Muscle of leg (tissue), 11 donors: ENCODE measurements around the gene FAM181A. TPM values are rescaled to one million over a fixed set of nuclear protein-coding genes. Genes with fewer than 3 reads are reported as not detected.
A peak's percentile ranks its signal among the peaks of the same experiment; 100 is the strongest.

Source experiments
- DNase-seq: peaks from one replicate; pipeline ENCODE4 v3.0.0; 2013
- H3K27ac ChIP-seq: one replicate; pipeline ENCODE4 v1.5.1; 2013; ENCODE audit warnings: mild to moderate bottlenecking, low read length, control low read depth
- H3K27me3 ChIP-seq: one replicate; pipeline ENCODE4 v1.6.1; 2013; ENCODE audit warnings: low read length; ENCODE audit not compliant: control insufficient read depth, insufficient read depth
- H3K36me3 ChIP-seq: one replicate; pipeline ENCODE4 v1.6.1; 2013; ENCODE audit warnings: low read length; ENCODE audit not compliant: control insufficient read depth, insufficient read depth
- H3K4me1 ChIP-seq: one replicate; pipeline ENCODE4 v1.6.1; 2013; ENCODE audit warnings: low read length; ENCODE audit not compliant: control insufficient read depth, insufficient read depth
- H3K4me3 ChIP-seq: one replicate; pipeline ENCODE4 v1.5.1; 2013; ENCODE audit warnings: low read length, control low read depth
- H3K9me3 ChIP-seq: replicated peaks from 2 replicates; pipeline ENCODE4 v1.6.1; 2013; ENCODE audit warnings: low read depth, low read length; ENCODE audit not compliant: control insufficient read depth
- WGBS: methylation state at CpG from one replicate; pipeline ENCODE4 v1.1.5; 2013; ENCODE audit warnings: missing lambda C conversion rate; ENCODE audit not compliant: insufficient coverage; 5-methylcytosine and 5-hydroxymethylcytosine counted together
- polyA plus RNA-seq, 8 donors: library from polyadenylated mRNA; unstranded; fragments of 120-200 nt; gene quantifications; one replicate each; pipeline versions ENCODE4 v1.2.1 to v1.2.3, GENCODE V29; 2013; ENCODE audit warnings: inconsistent platforms in 1 of 8, low replicate concordance in 1 of 8; ENCODE audit not compliant: insufficient read length in 8 of 8, insufficient read depth in 1 of 8
- total RNA-seq: library from RNA; stranded (reverse); fragments of 120-200 nt; gene quantifications from one replicate; pipeline ENCODE4 v1.2.4, GENCODE V29; 2013

The FAM181A gene
- total and polyA plus RNA-seq, 9 donors = 0.10 to 0.15 TPM; not detected in 7

- H3K27me3 ChIP-seq = no peaks in the 10 kb centered on the region
Measured at GRCh38 chr14:93947282-93947681, 20.1 kb downstream of the FAM181A start.

DNA sequence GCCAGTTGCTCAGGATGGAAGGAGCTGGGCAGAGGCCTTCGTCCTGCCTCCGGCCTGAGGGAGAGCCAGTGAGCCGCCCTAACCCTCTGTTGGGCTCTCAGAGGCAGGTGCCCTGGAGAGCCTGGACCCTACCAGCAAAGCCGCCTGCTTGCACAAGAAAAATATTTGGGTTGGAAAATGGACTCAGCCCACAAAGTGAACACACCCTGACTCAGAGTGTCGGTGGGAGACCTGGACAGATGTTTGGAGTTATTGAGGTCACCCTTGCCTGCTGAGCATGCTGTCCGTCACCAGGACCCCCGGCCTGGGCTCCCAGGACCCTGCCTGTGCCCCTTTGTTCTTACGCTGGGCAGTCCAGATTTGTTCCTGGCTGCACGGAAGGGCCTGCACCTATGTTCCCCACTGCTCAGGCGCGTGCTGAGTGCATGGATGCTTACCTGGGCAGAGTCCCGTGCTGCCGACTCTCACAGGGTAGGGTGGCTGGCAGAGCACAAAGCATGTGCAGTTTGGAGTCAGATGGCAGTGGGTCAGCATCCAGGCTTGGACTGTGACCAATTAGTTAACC lies 22.4 kb downstream of the FAM181A start:
- WGBS = 73% methylated on average over 13 of the region's 13 CpGs
- Histone ChIP-seq H3K27me3 (no peaks in the 10 kb centered on the region), H3K36me3 (peaks cover 65% of the 10 kb centered on the region), H3K4me1 (peaks cover 56% of the 10 kb centered on the region), H3K4me3 (no peak overlapping the region), H3K27ac (no peak overlapping the region), H3K9me3 (no peaks in the 10 kb centered on the region)
- DNase-seq = no peak

More at GRCh38 chr14:93947282-93947681, 20.1 kb downstream of the FAM181A start:
- no peak for DNase-seq
- Histone ChIP-seq H3K9me3 (no peaks in the 10 kb centered on the region), H3K4me3 (no peak overlapping the region), H3K4me1 (peaks cover 55% of the 10 kb centered on the region), H3K27ac (no peak overlapping the region), H3K36me3 (peaks cover 68% of the 10 kb centered on the region)
- 53% methylated on average over 19 of the region's 19 CpGs for WGBS

DNA sequence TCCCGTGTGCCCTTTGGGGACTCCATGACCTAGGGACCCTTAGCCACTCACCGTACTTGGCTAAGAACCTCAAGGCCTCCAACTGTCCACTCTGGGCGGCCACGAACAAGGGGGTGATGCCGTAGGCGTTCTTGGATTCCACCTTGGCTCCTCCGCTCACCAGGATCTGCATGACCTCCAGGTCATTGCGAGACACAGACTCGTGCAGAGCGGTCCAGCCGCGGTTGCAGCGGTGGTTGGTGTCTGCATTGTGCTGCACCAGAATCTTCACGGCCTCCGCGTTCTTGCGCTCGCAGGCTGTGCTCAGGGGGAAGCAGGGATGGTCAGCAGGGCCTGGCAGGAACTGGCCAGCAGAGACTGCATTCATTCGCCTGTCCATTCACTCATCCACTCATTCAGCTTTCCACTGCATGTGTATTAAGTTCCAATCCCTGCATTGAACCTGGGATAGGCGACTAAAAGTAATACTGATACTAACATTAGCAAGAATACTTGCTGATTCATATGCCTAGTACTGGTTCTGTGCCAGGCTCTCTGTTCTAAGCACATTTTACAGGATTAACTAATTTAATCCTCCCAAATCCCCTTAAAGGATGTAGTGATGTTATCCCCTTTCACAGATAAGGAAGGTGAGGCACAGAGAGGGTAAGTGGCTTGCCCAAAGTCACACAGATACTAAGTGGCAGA lies 23.9 kb downstream of the FAM181A start:
- H3K36me3 ChIP-seq = peaks cover 58% of the 10 kb centered on the region
- H3K27me3 ChIP-seq = no peaks in the 10 kb centered on the region
- H3K4me3 ChIP-seq = no peak overlapping the region
- no peak for DNase-seq
- 88% methylated on average over 19 of the region's 20 CpGs for WGBS
- no peaks in the 10 kb centered on the region for H3K9me3 ChIP-seq
- no peak overlapping the region for H3K27ac ChIP-seq
- H3K4me1 ChIP-seq = peaks cover 57% of the 10 kb centered on the region

- Histone ChIP-seq H3K36me3 (peaks cover 51% of the 10 kb centered on the region), H3K4me1 (peaks cover 61% of the 10 kb centered on the region), H3K27me3 (no peaks in the 10 kb centered on the region), H3K27ac (no peak overlapping the region), H3K4me3 (no peak overlapping the region), H3K9me3 (no peaks in the 10 kb centered on the region)
- 63% methylated on average over 4 of the region's 7 CpGs for WGBS
- DNase-seq = no peak
Measured at GRCh38 chr14:93951635-93952540, 24.7 kb downstream of the FAM181A start.

GRCh38 chr14:93952829-93953228 lies 25.7 kb downstream of the FAM181A start:
- no peak overlapping the region for H3K4me3 ChIP-seq
- peaks cover 45% of the 10 kb centered on the region for H3K36me3 ChIP-seq
- H3K27me3 ChIP-seq = no peaks in the 10 kb centered on the region
- peaks cover 70% of the 10 kb centered on the region for H3K4me1 ChIP-seq
- no peak overlapping the region for H3K27ac ChIP-seq
- no CpG with 5 or more reads among the region's 3 CpGs for WGBS
- no peak for DNase-seq
- no peaks in the 10 kb centered on the region for H3K9me3 ChIP-seq

- WGBS = 37% methylated on average over 13 of the region's 14 CpGs
- H3K4me3 ChIP-seq = peak overlapping the region; percentile 10
- peaks cover 41% of the 10 kb centered on the region for H3K36me3 ChIP-seq
- peaks cover 75% of the 10 kb centered on the region for H3K4me1 ChIP-seq
- no peak for DNase-seq
- H3K27me3 ChIP-seq = no peaks in the 10 kb centered on the region
- H3K9me3 ChIP-seq = no peaks in the 10 kb centered on the region
- H3K27ac ChIP-seq = peak overlapping the region; percentile 13
Measured at GRCh38 chr14:93953263-93953662, 26.1 kb downstream of the FAM181A start.

GRCh38 chr14:93953739-93954515 lies 26.8 kb downstream of the FAM181A start:
- H3K27me3 ChIP-seq = no peaks in the 10 kb centered on the region
- peaks cover 76% of the 10 kb centered on the region for H3K4me1 ChIP-seq
- peak; percentile 66 for DNase-seq
- H3K27ac ChIP-seq = peak overlapping the region; percentile 55
- WGBS = 72% methylated on average over 11 of the region's 18 CpGs
- H3K9me3 ChIP-seq = no peaks in the 10 kb centered on the region
- peaks cover 37% of the 10 kb centered on the region for H3K36me3 ChIP-seq
- peak overlapping the region; percentile 10 for H3K4me3 ChIP-seq

- no peak overlapping the region for H3K4me3 ChIP-seq
- no peak for DNase-seq
Measured at GRCh38 chr14:93954516-93954830, 27.3 kb downstream of the FAM181A start.

DNA sequence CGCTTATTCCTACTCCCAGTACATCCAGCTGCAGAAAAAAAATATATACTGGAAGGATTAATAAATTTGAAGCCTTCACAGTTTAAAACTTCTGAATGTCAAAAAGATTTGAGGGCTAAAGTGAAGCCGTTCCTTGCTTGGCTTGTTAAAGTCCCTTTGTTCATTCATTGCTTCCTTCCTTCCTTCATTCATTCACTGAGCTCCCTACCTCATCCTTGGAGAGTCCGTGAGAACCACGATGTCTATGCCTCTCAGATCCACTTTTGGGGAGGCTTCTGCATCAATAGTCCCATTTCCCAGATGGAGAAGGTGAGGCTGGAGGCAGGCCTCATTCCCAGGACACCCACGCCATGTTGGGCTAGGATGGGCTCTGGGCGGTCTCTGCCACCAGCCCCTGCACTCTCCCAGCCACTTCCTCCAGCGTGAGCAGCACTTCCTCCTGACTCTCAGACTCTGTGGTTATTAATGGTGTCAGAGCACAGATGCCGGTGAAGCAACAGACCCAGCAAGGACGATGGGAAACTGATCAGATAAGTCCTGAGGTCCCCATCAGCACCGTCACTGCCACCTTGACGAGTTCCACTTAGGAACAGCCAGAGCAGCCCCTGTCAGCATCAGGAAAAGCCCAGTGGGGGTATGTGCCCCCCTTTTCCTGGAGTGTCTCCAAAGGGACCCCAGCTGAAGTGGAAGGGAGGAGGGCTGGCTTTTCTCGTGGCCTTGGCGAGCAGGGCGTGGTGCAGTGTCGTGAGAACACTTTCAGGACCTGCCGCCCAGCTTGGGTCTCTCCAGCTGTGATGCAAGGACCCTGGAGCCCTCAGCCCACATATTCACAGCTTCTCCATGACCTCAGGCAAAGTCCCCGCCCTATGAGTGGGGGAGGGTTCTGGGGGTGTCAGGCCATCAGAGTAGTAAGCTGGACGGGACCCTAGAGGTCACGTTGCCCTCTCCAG lies 28.0 kb downstream of the FAM181A start:
- Histone ChIP-seq H3K27ac (peak overlapping the region; percentile 82), H3K9me3 (no peaks in the 10 kb centered on the region), H3K36me3 (peaks cover 26% of the 10 kb centered on the region), H3K4me1 (peaks cover 84% of the 10 kb centered on the region), H3K27me3 (no peaks in the 10 kb centered on the region), H3K4me3 (peak overlapping the region; percentile 47)
- DNase-seq = no peak
- WGBS = 42% methylated on average over 6 of the region's 19 CpGs

More at GRCh38 chr14:93954516-93954830, 27.3 kb downstream of the FAM181A start:
- peaks cover 32% of the 10 kb centered on the region for H3K36me3 ChIP-seq
- no peaks in the 10 kb centered on the region for H3K27me3 ChIP-seq
- H3K4me1 ChIP-seq = peaks cover 77% of the 10 kb centered on the region
- no peaks in the 10 kb centered on the region for H3K9me3 ChIP-seq
- peak overlapping the region; percentile 55 for H3K27ac ChIP-seq
- WGBS = 72% methylated on average over 3 of the region's 4 CpGs
